ENCODE measurements around the gene TGM6. TPM values are rescaled to one million over a fixed set of nuclear protein-coding genes. Genes with fewer than 3 reads are reported as not detected.
A peak's percentile ranks its signal among the peaks of the same experiment; 100 is the strongest.

The TGM6 gene
- total and polyA plus RNA-seq, 9 of the 15 experiments (the other 6 are each of a cell fraction or from before 2014, with no cell fraction given), result not detected

DNA sequence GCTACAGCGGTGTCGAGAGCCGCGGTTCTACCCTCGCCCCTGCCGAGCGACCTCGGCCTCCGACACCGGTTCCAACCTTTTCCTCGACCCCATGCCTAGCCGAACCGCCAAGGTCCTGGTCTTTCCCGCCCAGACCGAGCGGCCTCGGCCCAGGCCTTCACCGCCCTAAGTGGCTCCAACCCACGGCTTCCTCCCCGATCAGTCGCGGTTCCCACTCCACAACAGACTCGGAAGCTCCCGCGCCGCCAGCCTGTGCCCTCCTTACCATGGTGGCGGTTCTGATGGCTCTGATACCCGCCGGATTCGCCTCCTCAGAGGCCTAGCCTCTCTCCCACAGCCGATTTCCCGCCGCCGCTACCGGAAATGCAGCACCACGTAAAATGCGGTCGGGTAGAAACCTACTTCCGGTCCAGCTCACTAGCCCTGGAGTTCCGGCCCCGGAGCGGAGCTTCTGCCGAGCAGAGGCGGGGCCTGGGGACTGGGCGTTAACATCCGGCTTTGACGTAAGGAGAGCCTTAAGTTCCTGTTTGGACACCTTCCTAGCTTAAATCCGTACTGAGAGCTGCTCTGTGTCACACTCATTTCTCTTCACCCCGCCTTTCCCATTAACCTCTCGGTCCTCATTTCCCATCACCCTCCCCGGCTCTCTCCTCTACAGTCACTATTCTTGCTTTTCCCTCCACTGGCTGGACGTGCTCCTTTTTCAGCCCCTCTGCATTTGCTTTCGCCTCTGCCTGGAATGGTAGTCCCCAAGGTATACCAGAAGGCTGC, 89.9 kb downstream of the TGM6 start, which contains the start of gene SNRPB (continued):
- TF ChIP-seq ZNF609 (CRISPR knock-in tag; IDR thresholded peaks at IDR 0.05; ENCODE audit: borderline replicate concordance) (peak; percentile 90), SMAD4 (CRISPR knock-in tag; conservative IDR thresholded peaks at IDR 0.05) (no peak), TRIM24 (IDR thresholded peaks at IDR 0.05) (peak in 1 of 2 experiments; percentile 98; a peak in 2 of 4 replicates), MEF2D (tag; conservative IDR thresholded peaks at IDR 0.05; ENCODE audit: low read depth) (0 out of 2 replicates have a peak, but pooled peaks have one; percentile 9), TAF7 (tag; IDR thresholded peaks at IDR 0.05) (peak; percentile 98), E2F4 (CRISPR knock-in tag; IDR thresholded peaks at IDR 0.05; ENCODE audit: low read depth) (peak; percentile 98), FOXK2 (conservative IDR thresholded peaks at IDR 0.05 in 1 of 2, IDR thresholded peaks at IDR 0.05 in 1 of 2; ENCODE audit: low read depth in 2 of 2) (peak; percentile 38 to 45; a peak in 1 of 4 replicates), ZBTB2 (IDR thresholded peaks at IDR 0.05) (0 out of 2 replicates have a peak, but pooled peaks have one; percentile 46), KAT2B (IDR thresholded peaks at IDR 0.05; ENCODE audit: low read depth, low read length) (peak; percentile 95), IFI16 (CRISPR knock-in tag; IDR thresholded peaks at IDR 0.05) (no peak), KAT8 (IDR thresholded peaks at IDR 0.05; ENCODE audit: low read depth) (no peak), SRF (CRISPR knock-in tag; IDR thresholded peaks at IDR 0.05) (peak in 1 of 2 experiments; percentile 23; a peak in 1 of 4 replicates), TRIM28 (IDR thresholded peaks at IDR 0.05) (0 out of 2 replicates have a peak, but pooled peaks have one; percentile 30), PHF8 (IDR thresholded peaks at IDR 0.05; ENCODE audit: borderline replicate concordance, low read length) (peak; percentile 99), EP400 (IDR thresholded peaks at IDR 0.05) (peak; percentile 98), XRCC4 (IDR thresholded peaks at IDR 0.05; ENCODE audit: extremely low read depth, insufficient read depth, insufficient read length) (no peak), CBFB (CRISPR knock-in tag; IDR thresholded peaks at IDR 0.05) (peak; percentile 82)
- TF ChIP-seq, protein P1, sequence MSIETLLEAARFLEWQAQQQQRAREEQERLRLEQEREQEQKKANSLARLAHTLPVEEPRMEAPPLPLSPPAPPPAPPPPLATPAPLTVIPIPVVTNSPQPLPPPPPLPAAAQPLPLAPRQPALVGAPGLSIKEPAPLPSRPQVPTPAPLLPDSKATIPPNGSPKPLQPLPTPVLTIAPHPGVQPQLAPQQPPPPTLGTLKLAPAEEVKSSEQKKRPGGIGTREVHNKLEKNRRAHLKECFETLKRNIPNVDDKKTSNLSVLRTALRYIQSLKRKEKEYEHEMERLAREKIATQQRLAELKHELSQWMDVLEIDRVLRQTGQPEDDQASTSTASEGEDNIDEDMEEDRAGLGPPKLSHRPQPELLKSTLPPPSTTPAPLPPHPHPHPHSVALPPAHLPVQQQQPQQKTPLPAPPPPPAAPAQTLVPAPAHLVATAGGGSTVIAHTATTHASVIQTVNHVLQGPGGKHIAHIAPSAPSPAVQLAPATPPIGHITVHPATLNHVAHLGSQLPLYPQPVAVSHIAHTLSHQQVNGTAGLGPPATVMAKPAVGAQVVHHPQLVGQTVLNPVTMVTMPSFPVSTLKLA (conservative IDR thresholded peaks at IDR 0.05), result peak; percentile 36 to 68; a peak in 2 of 4 replicates

Measured in K562 (cell line).